ENCODE measurements around the gene FARS2.

FARS2 gene

DNA sequence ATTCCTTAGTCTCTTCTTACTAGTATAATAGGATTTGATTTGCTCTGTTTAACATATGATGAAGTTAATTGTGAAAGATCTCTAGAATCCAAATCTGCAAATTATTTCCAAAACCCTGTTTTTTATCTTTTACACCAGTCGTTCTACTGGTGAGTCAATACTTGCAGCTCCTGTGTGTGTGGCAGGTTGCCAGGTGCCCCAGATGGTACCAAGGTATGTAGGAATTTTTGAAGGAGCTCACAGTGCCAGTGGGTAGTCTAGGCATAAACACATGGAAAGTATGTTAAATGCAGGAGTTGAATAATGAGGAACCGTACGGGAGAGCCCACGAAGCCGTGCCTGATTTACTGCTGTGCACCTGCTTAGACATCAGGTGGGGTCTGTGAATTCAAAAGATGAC is 192.2 kb downstream of the FARS2 start:
- TF ChIP-seq MYC (IDR thresholded peaks at IDR 0.05; ENCODE audit: low read depth, low read length) (no peak), POLR2A (IDR thresholded peaks at IDR 0.05; ENCODE audit: extremely low read depth, insufficient read length) (no peak)
- TF ChIP-seq, protein P1, sequence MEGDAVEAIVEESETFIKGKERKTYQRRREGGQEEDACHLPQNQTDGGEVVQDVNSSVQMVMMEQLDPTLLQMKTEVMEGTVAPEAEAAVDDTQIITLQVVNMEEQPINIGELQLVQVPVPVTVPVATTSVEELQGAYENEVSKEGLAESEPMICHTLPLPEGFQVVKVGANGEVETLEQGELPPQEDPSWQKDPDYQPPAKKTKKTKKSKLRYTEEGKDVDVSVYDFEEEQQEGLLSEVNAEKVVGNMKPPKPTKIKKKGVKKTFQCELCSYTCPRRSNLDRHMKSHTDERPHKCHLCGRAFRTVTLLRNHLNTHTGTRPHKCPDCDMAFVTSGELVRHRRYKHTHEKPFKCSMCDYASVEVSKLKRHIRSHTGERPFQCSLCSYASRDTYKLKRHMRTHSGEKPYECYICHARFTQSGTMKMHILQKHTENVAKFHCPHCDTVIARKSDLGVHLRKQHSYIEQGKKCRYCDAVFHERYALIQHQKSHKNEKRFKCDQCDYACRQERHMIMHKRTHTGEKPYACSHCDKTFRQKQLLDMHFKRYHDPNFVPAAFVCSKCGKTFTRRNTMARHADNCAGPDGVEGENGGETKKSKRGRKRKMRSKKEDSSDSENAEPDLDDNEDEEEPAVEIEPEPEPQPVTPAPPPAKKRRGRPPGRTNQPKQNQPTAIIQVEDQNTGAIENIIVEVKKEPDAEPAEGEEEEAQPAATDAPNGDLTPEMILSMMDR (IDR thresholded peaks at IDR 0.05; ENCODE audit: low read depth, low read length): no peak
- no peak overlapping the region for H3K4me3 ChIP-seq (ENCODE audit: low read depth, low read length)
- no peak for DNase-seq (ENCODE audit: low read depth)

DNA sequence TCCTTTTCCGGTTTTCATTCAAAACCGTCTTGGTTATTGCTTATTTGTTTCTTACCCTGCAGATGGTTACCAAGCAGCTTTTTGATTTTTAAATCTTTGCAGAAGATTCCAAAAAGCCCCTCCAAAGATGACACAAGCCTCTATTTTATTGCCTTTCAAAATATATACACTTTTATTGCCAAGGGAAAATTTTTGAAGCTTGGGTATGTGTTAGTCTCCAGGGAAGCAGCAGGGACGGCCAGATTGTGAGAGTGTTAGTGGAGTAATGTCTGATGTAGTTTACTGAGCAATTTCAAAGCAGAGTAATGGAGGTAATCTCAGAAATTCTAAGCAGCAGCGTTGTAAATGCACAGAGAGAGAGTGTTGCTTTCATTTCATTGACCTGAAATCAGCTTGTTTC is 193.8 kb downstream of the FARS2 start:
- H3K4me3 ChIP-seq (ENCODE audit: low read depth, low read length): no peak overlapping the region
- no peak for DNase-seq (ENCODE audit: low read depth)
- TF ChIP-seq MAX (IDR thresholded peaks at IDR 0.05; ENCODE audit: low read depth, low read length): no peak
- TF ChIP-seq POLR2A (IDR thresholded peaks at IDR 0.05; ENCODE audit: extremely low read depth, insufficient read length): no peak
- TF ChIP-seq MYC (IDR thresholded peaks at IDR 0.05; ENCODE audit: low read depth, low read length): no peak
- TF ChIP-seq, protein P1 (IDR thresholded peaks at IDR 0.05; ENCODE audit: low read depth, low read length): no peak

GRCh38 chr6:5457041-5457440 is 195.7 kb downstream of the FARS2 start:
- DNase-seq (ENCODE audit: low read depth): no peak
- TF ChIP-seq, protein P1 (IDR thresholded peaks at IDR 0.05; ENCODE audit: low read depth, low read length): no peak
- TF ChIP-seq MYC (IDR thresholded peaks at IDR 0.05; ENCODE audit: low read depth, low read length) (no peak), MAX (IDR thresholded peaks at IDR 0.05; ENCODE audit: low read depth, low read length) (no peak), POLR2A (IDR thresholded peaks at IDR 0.05; ENCODE audit: extremely low read depth, insufficient read length) (no peak)
- H3K4me3 ChIP-seq (ENCODE audit: low read depth, low read length): no peak overlapping the region

DNA sequence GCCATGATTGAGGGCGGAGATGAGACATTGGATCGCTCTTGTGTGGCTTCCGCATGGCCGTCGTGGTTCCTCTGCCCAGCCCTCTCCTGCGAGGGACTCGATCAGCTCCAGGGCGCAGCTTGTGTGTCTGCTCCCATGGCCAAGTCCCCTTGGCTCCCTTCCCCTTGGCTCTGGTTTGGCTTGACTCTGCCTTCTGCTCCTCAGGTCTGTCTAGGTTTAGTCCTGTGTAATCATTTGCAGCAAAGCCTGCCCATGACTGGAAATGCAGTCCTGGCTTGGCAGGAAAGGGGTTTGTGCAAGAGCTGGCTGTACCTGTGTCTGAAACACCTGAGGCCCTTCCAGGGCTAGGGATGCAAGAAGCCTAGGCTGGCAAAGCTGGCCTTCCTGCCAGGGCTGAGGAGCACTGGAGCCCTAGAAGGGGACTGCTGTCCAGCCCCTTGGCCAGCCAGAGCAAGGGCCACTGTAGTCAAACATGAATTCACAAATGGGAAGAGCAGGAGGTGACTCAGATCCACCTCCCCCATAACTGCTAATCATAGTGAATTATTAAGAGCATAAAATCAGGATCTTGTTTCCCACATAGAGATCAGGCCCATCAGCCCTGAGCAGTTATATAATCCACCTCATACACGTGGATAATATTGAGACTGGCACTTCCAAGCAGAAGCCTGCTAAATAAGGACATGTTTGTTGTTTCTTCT is 196.8 kb downstream of the FARS2 start:
- TF ChIP-seq MAX (IDR thresholded peaks at IDR 0.05; ENCODE audit: low read depth, low read length) (no peak), MYC (IDR thresholded peaks at IDR 0.05; ENCODE audit: low read depth, low read length) (no peak), POLR2A (IDR thresholded peaks at IDR 0.05; ENCODE audit: extremely low read depth, insufficient read length) (no peak)
- TF ChIP-seq, protein P1 (IDR thresholded peaks at IDR 0.05; ENCODE audit: low read depth, low read length): no peak
- no peak overlapping the region for H3K4me3 ChIP-seq (ENCODE audit: low read depth, low read length)
- DNase-seq (ENCODE audit: low read depth): no peak

DNA sequence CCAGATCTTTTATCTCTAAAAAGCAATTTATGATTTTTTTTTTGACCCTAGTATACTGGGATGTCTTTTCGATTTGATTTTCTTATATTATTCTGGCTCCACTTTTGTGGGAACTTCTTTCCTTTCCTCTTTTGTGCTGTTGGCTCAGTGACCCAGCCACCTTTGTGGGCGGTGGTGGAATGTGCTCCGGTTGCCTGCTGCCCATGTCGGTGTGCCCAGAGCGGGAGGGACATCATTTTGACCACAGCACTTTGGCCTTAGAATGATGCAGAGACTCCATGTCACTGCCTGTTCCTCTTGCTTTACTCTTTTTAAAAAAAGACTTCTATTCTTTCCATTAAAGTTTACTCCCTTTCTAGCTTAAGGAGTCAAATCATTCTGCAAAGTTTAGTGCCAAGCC is 198.0 kb downstream of the FARS2 start:
- DNase-seq (ENCODE audit: low read depth): no peak
- TF ChIP-seq MAX (IDR thresholded peaks at IDR 0.05; ENCODE audit: low read depth, low read length): no peak
- no peak for TF ChIP-seq POLR2A (IDR thresholded peaks at IDR 0.05; ENCODE audit: extremely low read depth, insufficient read length)
- TF ChIP-seq, protein P1 (IDR thresholded peaks at IDR 0.05; ENCODE audit: low read depth, low read length): no peak
- no peak for TF ChIP-seq MYC (IDR thresholded peaks at IDR 0.05; ENCODE audit: low read depth, low read length)
- H3K4me3 ChIP-seq (ENCODE audit: low read depth, low read length): no peak overlapping the region

Data from NB4 (cell line).